Measurements from ENCODE around the gene OR2T11.
A peak's percentile ranks its signal among the peaks of the same experiment; 100 is the strongest.

GRCh38 chr1:248618878-248619277 lies 16.0 kb downstream of the OR2T11 start:
- peak; percentile 91 for TF ChIP-seq CTCF (conservative IDR thresholded peaks at IDR 0.05; ENCODE audit: low read depth, low read length)
- TF ChIP-seq EZH2 (IDR thresholded peaks at IDR 0.05; ENCODE audit: borderline replicate concordance, low read depth, low read length, poor library complexity, severe bottlenecking): no peak

All from A673 (cell line).